ENCODE data around the gene LRRC42.

- TF ChIP-seq GATA2 (IDR thresholded peaks at IDR 0.05; ENCODE audit: low read depth, low read length) (no peak), GATA3 (IDR thresholded peaks at IDR 0.05; ENCODE audit: low read depth, low read length) (no peak)
Measured at GRCh38 chr1:53967409-53968124, 21.4 kb downstream of the LRRC42 start.

Measured in SH-SY5Y (cell line).